ENCODE results near the gene COL4A1.
A peak's percentile ranks its signal among the peaks of the same experiment; 100 is the strongest.

The COL4A1 gene

DNA sequence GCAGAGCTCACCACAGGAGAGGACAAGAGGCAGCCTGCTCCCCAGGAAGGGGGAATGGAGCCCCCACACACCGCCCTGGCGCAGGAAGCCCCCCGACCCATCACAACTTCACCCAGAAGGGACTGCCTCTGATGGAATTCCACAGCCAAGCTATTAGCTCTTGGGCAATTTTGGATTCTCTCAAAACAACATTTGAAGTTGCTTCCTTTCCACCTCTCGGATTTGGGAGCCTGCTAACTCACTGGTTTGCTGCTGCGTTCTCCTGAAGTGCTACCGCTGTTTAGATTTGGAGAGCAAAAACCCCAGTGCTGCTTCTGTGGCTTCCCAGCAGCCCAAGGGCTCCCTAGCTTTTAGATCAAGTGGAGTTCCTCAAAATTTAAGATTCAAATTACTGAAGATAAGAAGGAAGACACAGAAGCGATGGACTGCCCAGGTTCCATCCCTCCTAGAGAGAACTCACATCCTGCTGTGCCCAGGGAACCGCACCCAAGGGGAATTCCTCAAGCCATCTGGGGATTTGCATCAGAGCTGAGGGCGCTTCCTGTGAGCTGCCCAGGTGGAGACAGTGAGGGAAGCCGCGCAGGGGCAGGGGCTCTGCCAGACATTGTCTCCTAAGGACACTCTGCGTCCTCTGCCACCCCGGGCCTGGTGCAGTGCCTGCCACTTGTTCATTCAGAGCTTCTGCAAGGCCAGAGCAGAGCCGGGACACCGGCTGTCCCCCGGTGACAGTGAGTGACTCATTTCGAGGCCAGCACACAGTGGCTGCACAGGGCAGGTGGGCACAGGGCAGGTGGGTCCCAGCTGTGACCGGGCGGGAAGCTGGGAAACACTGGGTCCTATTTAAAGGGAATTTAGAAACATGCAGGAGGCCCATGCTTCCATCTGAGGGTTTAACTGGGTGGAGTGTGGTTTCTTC is 45.5 kb downstream of the COL4A1 start:
- no peak overlapping the region for H3K4me3 ChIP-seq (ENCODE audit: low read length)
- no peak for TF ChIP-seq CTCF (IDR thresholded peaks at IDR 0.05; ENCODE audit: insufficient read depth, low read depth, low read length, missing control alignments)
- peak; percentile 31 for DNase-seq (ENCODE audit: low read depth)

DNA sequence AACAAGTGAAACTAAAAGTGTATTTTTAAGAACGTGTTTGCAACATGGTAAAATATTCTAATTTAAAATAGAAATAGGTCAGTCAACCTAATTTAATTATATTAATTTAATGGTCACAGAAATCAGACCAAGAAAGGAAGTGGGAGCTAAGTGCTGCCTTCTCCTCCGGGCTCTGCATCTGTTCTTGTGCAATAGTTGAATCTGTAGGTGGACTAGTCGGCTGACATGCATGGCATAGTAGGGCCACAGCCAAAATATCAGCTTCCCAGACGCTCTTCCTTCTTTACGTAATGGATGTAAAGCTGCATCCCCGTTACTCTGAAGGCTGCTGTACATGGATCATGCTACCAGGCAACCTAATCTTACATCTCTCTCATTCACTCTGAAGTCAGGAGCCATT is 47.3 kb downstream of the COL4A1 start:
- TF ChIP-seq CTCF (IDR thresholded peaks at IDR 0.05; ENCODE audit: insufficient read depth, low read depth, low read length, missing control alignments): no peak
- DNase-seq (ENCODE audit: low read depth): no peak
- no peak overlapping the region for H3K4me3 ChIP-seq (ENCODE audit: low read length)

DNA sequence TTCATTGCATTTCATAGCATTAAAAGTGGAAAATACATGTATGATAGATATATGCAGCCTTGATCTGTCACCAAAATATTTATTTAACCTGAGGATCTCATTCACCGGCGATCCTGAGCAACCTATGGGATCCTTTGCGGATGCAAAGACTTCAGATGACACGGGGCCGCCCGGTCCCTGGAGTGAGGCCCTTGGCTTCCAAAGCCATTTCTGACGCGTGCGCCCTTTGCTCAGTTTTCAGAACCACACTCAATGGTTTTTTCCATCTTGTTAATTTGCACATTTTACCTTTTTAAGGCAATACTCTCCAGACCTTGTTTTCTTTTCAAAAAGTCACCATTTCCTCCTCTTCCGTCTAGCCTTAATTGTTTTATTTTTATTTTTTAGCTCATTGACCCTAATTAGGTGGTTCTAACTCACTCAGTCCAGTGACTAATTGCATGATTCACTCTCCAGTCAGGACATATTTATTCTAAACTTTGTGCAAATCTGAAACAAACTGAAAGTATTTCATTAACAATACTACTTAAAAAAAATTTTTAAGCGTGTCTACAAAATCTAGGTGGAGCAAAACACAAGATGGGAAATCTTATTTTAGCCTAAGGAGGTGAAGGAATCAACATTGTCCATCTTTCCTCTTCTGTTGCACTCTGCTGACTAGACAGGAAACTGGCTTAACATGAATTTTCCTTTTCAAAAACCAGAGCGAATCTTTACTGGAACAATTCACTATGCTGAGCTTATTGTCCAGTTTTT is 47.9 kb downstream of the COL4A1 start:
- no peak for TF ChIP-seq CTCF (IDR thresholded peaks at IDR 0.05; ENCODE audit: insufficient read depth, low read depth, low read length, missing control alignments)
- peak; percentile 62 for DNase-seq (ENCODE audit: low read depth)
- no peak overlapping the region for H3K4me3 ChIP-seq (ENCODE audit: low read length)

GRCh38 chr13:110257408-110257807 is 49.5 kb downstream of the COL4A1 start:
- H3K4me3 ChIP-seq (ENCODE audit: low read length): no peak overlapping the region
- no peak for DNase-seq (ENCODE audit: low read depth)
- TF ChIP-seq CTCF (IDR thresholded peaks at IDR 0.05; ENCODE audit: insufficient read depth, low read depth, low read length, missing control alignments): no peak

- TF ChIP-seq CTCF (IDR thresholded peaks at IDR 0.05; ENCODE audit: insufficient read depth, low read depth, low read length, missing control alignments): no peak
- H3K4me3 ChIP-seq (ENCODE audit: low read length): no peak overlapping the region
- DNase-seq (ENCODE audit: low read depth): no peak
Measured at GRCh38 chr13:110256126-110256905, 50.6 kb downstream of the COL4A1 start.

DNA sequence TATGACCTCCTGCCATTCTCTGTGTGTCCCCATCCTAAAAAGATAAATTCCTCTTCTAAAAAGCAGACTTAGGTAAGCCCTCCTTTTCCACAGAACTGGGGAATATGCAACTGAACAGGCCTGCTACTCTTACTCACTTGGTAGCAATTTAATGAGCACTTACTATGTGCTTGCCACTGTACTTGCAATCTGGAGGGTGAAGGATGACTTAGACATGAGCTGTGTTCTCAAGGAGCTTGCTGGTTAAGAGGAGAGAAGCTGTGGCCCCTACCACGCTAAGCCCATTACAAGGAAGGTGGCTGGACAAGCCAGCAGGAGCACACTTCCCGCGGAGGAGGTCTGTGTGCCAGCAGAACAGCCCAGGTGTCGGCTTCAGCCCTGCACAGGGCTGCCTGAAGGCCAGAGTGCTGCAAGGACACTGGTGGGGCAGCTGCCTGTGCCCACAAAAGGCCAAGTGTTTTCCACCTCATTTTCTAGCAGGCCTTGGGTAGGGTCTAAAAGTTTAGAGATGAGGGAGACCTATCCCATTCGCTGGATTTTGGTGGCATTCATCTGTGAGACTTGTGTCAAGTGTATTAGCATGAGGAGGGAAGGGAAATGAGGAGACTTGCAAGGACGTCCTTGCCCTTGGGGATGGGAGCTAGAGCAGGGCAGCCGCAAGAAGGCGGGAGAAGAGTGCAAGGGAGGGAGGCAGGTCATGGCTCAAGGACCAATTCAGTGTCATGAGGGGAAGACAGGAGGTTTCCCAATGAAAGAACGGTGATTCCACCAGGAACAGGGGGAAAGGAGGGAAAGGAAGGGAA is 52.0 kb downstream of the COL4A1 start:
- no peak overlapping the region for H3K4me3 ChIP-seq (ENCODE audit: low read length)
- TF ChIP-seq CTCF (IDR thresholded peaks at IDR 0.05; ENCODE audit: insufficient read depth, low read depth, low read length, missing control alignments): no peak
- DNase-seq (ENCODE audit: low read depth): no peak

All from epithelial cell of esophagus (primary cell).